ENCODE results near the gene RSPO3. TPM values are rescaled to one million over a fixed set of nuclear protein-coding genes. Genes with fewer than 3 reads are reported as not detected.
A peak's percentile ranks its signal among the peaks of the same experiment; 100 is the strongest.

RSPO3 gene
- total and polyA plus RNA-seq, 2 donors (not counting 1 experiment from before 2014, with no cell fraction given), result 0.85 to 12.4 TPM

GRCh38 chr6:127111526-127111925 is 6.9 kb upstream of the RSPO3 start:
- no peak for TF ChIP-seq EZH2 (IDR thresholded peaks at IDR 0.05; ENCODE audit: low read length, missing control alignments)
- TF ChIP-seq, protein P1, sequence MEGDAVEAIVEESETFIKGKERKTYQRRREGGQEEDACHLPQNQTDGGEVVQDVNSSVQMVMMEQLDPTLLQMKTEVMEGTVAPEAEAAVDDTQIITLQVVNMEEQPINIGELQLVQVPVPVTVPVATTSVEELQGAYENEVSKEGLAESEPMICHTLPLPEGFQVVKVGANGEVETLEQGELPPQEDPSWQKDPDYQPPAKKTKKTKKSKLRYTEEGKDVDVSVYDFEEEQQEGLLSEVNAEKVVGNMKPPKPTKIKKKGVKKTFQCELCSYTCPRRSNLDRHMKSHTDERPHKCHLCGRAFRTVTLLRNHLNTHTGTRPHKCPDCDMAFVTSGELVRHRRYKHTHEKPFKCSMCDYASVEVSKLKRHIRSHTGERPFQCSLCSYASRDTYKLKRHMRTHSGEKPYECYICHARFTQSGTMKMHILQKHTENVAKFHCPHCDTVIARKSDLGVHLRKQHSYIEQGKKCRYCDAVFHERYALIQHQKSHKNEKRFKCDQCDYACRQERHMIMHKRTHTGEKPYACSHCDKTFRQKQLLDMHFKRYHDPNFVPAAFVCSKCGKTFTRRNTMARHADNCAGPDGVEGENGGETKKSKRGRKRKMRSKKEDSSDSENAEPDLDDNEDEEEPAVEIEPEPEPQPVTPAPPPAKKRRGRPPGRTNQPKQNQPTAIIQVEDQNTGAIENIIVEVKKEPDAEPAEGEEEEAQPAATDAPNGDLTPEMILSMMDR (conservative IDR thresholded peaks at IDR 0.05 in 1 of 2, IDR thresholded peaks at IDR 0.05 in 1 of 2; ENCODE audit: low read depth in 1 of 2, low read length in 2 of 2), result no peak
- no peak overlapping the region for H3K27ac ChIP-seq (ENCODE audit: insufficient read depth, low read length)
- peaks cover 6% of the 10 kb centered on the region for H3K27me3 ChIP-seq (ENCODE audit: control insufficient read depth, insufficient read depth, low read length)
- no peaks in the 10 kb centered on the region for H3K79me2 ChIP-seq (ENCODE audit: control insufficient read depth, insufficient read depth, low read length)
- no peaks in the 10 kb centered on the region for H3K9me3 ChIP-seq (ENCODE audit: control insufficient read depth, insufficient read depth, low read depth, low read length)
- no peak overlapping the region for H3K4me3 ChIP-seq (replicated peaks in 1 of 4; ENCODE audit: control extremely low read depth in 1 of 4, insufficient read depth in 1 of 4, low read depth in 3 of 4, low read length in 4 of 4)
- DNase-seq (ENCODE audit: low read depth in 2 of 2), result no peak
- H3K36me3 ChIP-seq (ENCODE audit: control insufficient read depth, insufficient read depth, low read length), result no peaks in the 10 kb centered on the region
- H3K4me2 ChIP-seq (ENCODE audit: extremely low read depth, insufficient read depth, low read length), result no peak overlapping the region
- H3K4me1 ChIP-seq (ENCODE audit: control insufficient read depth, extremely low read depth, insufficient read depth, low read length), result no peaks in the 10 kb centered on the region
- no peak overlapping the region for H2AFZ ChIP-seq (ENCODE audit: low read length)
- H3K9ac ChIP-seq (ENCODE audit: insufficient read depth, low read length), result no peak overlapping the region
- H4K20me1 ChIP-seq (ENCODE audit: control insufficient read depth, extremely low read depth, insufficient read depth, low read length), result no peaks in the 10 kb centered on the region

- no peak for DNase-seq (ENCODE audit: low read depth in 2 of 2)
- H3K9ac ChIP-seq (ENCODE audit: insufficient read depth, low read length), result no peak overlapping the region
- no peak overlapping the region for H3K4me2 ChIP-seq (ENCODE audit: extremely low read depth, insufficient read depth, low read length)
- no peaks in the 10 kb centered on the region for H3K36me3 ChIP-seq (ENCODE audit: control insufficient read depth, insufficient read depth, low read length)
- H3K4me1 ChIP-seq (ENCODE audit: control insufficient read depth, extremely low read depth, insufficient read depth, low read length), result no peaks in the 10 kb centered on the region
- H3K4me3 ChIP-seq (replicated peaks in 1 of 4; ENCODE audit: control extremely low read depth in 1 of 4, insufficient read depth in 1 of 4, low read depth in 3 of 4, low read length in 4 of 4), result no peak overlapping the region
- TF ChIP-seq, protein P1 (conservative IDR thresholded peaks at IDR 0.05 in 1 of 2, IDR thresholded peaks at IDR 0.05 in 1 of 2; ENCODE audit: low read depth in 1 of 2, low read length in 2 of 2), result no peak
- no peak for TF ChIP-seq EZH2 (IDR thresholded peaks at IDR 0.05; ENCODE audit: low read length, missing control alignments)
- peaks cover 16% of the 10 kb centered on the region for H3K27me3 ChIP-seq (ENCODE audit: control insufficient read depth, insufficient read depth, low read length)
- no peak overlapping the region for H3K27ac ChIP-seq (ENCODE audit: insufficient read depth, low read length)
- no peak overlapping the region for H2AFZ ChIP-seq (ENCODE audit: low read length)
- no peaks in the 10 kb centered on the region for H3K9me3 ChIP-seq (ENCODE audit: control insufficient read depth, insufficient read depth, low read depth, low read length)
- no peaks in the 10 kb centered on the region for H3K79me2 ChIP-seq (ENCODE audit: control insufficient read depth, insufficient read depth, low read length)
- H4K20me1 ChIP-seq (ENCODE audit: control insufficient read depth, extremely low read depth, insufficient read depth, low read length), result no peaks in the 10 kb centered on the region
Observed at GRCh38 chr6:127114214-127114760, 4.2 kb upstream of the RSPO3 start.

- H3K9me3 ChIP-seq (ENCODE audit: control insufficient read depth, insufficient read depth, low read depth, low read length), result no peaks in the 10 kb centered on the region
- H3K27ac ChIP-seq (ENCODE audit: insufficient read depth, low read length), result no peak overlapping the region
- no peak overlapping the region for H2AFZ ChIP-seq (ENCODE audit: low read length)
- no peaks in the 10 kb centered on the region for H4K20me1 ChIP-seq (ENCODE audit: control insufficient read depth, extremely low read depth, insufficient read depth, low read length)
- no peak overlapping the region for H3K4me2 ChIP-seq (ENCODE audit: extremely low read depth, insufficient read depth, low read length)
- peaks cover 21% of the 10 kb centered on the region for H3K27me3 ChIP-seq (ENCODE audit: control insufficient read depth, insufficient read depth, low read length)
- H3K36me3 ChIP-seq (ENCODE audit: control insufficient read depth, insufficient read depth, low read length), result no peaks in the 10 kb centered on the region
- no peaks in the 10 kb centered on the region for H3K4me1 ChIP-seq (ENCODE audit: control insufficient read depth, extremely low read depth, insufficient read depth, low read length)
- no peaks in the 10 kb centered on the region for H3K79me2 ChIP-seq (ENCODE audit: control insufficient read depth, insufficient read depth, low read length)
- H3K4me3 ChIP-seq (replicated peaks in 1 of 4; ENCODE audit: control extremely low read depth in 1 of 4, insufficient read depth in 1 of 4, low read depth in 3 of 4, low read length in 4 of 4), result no peak overlapping the region
- peak in 1 of 2 donors; percentile 23 for DNase-seq (ENCODE audit: low read depth in 2 of 2)
- TF ChIP-seq, protein P1 (conservative IDR thresholded peaks at IDR 0.05 in 1 of 2, IDR thresholded peaks at IDR 0.05 in 1 of 2; ENCODE audit: low read depth in 1 of 2, low read length in 2 of 2), result no peak
- no peak for TF ChIP-seq EZH2 (IDR thresholded peaks at IDR 0.05; ENCODE audit: low read length, missing control alignments)
- no peak overlapping the region for H3K9ac ChIP-seq (ENCODE audit: insufficient read depth, low read length)
Observed at GRCh38 chr6:127115084-127115655, 3.3 kb upstream of the RSPO3 start.
